ENCODE measurements around the gene EEFSEC.

- TF ChIP-seq CTCF (IDR thresholded peaks at IDR 0.05) (no peak), POLR2A (IDR thresholded peaks at IDR 0.05) (no peak)
Measured at GRCh38 chr3:128320551-128321340, 167.5 kb downstream of the EEFSEC start.

Measured in esophagus squamous epithelium (tissue), 4 donors.